B cell (primary cell): ENCODE measurements around the gene STAG1. TPM values are rescaled to one million over a fixed set of nuclear protein-coding genes. Genes with fewer than 3 reads are reported as not detected.
A peak's percentile ranks its signal among the peaks of the same experiment; 100 is the strongest.

Experiments
- ATAC-seq: fragments of 200-7000 bp; cut with Tn5 transposase; one replicate; pipeline ENCODE4 v1.10.0; 2021; ENCODE audit warnings: low read depth, mild to moderate bottlenecking, moderate number of reproducible peaks, moderate library complexity
- CTCF ChIA-PET: fragments of 350-600 bp; sonication (Branson Sonifier 250); formaldehyde crosslinking; loops from one replicate; lab custom pipeline; 2021; ENCODE audit warnings: antibody characterized with exemption, inconsistent platforms; lab: Charles Lee
- POLR2A ChIA-PET: fragments of 350-600 bp; sonication (Branson Sonifier 250); formaldehyde crosslinking; loops from one replicate; lab custom pipeline; 2021; ENCODE audit warnings: antibody characterized with exemption; lab: Charles Lee
- DNase-seq: peaks from one replicate; pipeline ENCODE4 v3.0.0; 2013
- H2AFZ ChIP-seq: 2 replicates; pipeline ENCODE4 v1.6.1; 2012; ENCODE audit warnings: mild to moderate bottlenecking, low read depth, low read length; ENCODE audit not compliant: insufficient read depth, poor library complexity, severe bottlenecking
- H3K27ac ChIP-seq, 2 donors: 1 replicate in 1 of 2; 2 replicates in 1 of 2; pipeline ENCODE4 v1.5.1; 2012 to 2013; ENCODE audit warnings: low read length in 2 of 2, mild to moderate bottlenecking in 2 of 2, moderate library complexity in 1 of 2
- H3K27me3 ChIP-seq, 4 experiments: fragments of 200-600 bp in 1 of 4; sonication (generic) in 1 of 4; replicated peaks in 1 of 4; 1 replicate in 2 of 4; 2 replicates in 2 of 4; pipeline versions ENCODE4 v1.6.1 to v1.7.0; 2013 to 2016; ENCODE audit warnings: low read length in 3 of 4, mild to moderate bottlenecking in 2 of 4, mixed read lengths in 1 of 4, moderate library complexity in 1 of 4; ENCODE audit not compliant: insufficient read depth in 4 of 4, control insufficient read depth in 3 of 4; ENCODE audit errors: control extremely low read depth in 1 of 4
- H3K36me3 ChIP-seq, 2 experiments: replicated peaks in 1 of 2; 1 replicate in 1 of 2; 2 replicates in 1 of 2; pipeline versions ENCODE4 v1.6.1 to v1.7.1; 2013; ENCODE audit warnings: low read length in 1 of 2; ENCODE audit not compliant: insufficient read depth in 2 of 2, control insufficient read depth in 1 of 2; ENCODE audit errors: control extremely low read depth in 1 of 2, extremely low read depth in 1 of 2
- H3K4me1 ChIP-seq, 2 donors: fragments of 200-600 bp in 1 of 2; sonication (generic) in 1 of 2; 1 replicate in 1 of 2; 2 replicates in 1 of 2; pipeline versions ENCODE4 v1.5.1 to v1.6.1; 2013 to 2017; ENCODE audit warnings: low read length in 2 of 2; ENCODE audit not compliant: control insufficient read depth in 2 of 2, insufficient read depth in 2 of 2
- H3K4me2 ChIP-seq: replicated peaks from 2 replicates; pipeline ENCODE3; 2012; ENCODE audit warnings: mild to moderate bottlenecking, low read depth, low read length; ENCODE audit not compliant: poor library complexity, severe bottlenecking
- H3K4me3 ChIP-seq, 5 experiments: fragments of 200-600 bp in 1 of 5; sonication (generic) in 1 of 5; 1 replicate in 3 of 5; 2 replicates in 2 of 5; pipeline versions ENCODE4 v1.5.1 to v1.7.0; 2011 to 2016; ENCODE audit warnings: low read length in 4 of 5, mild to moderate bottlenecking in 4 of 5, low read depth in 2 of 5, control low read depth in 1 of 5, moderate library complexity in 1 of 5; ENCODE audit not compliant: insufficient read depth in 1 of 5; ENCODE audit errors: control extremely low read depth in 1 of 5, extremely low read depth in 1 of 5
- H3K79me2 ChIP-seq: fragments of 200-600 bp; sonication (generic); one replicate; pipeline ENCODE4 v1.6.0; 2016; ENCODE audit warnings: low read length; ENCODE audit not compliant: control insufficient read depth, insufficient read depth
- H3K9ac ChIP-seq: fragments of 200-600 bp; sonication (generic); 2 replicates; pipeline ENCODE4 v1.6.1; 2017; ENCODE audit warnings: mild to moderate bottlenecking, low read length, moderate library complexity
- H3K9me3 ChIP-seq, 3 donors: one replicate each; pipeline versions ENCODE4 v1.6.1 to v1.7.1; 2013; ENCODE audit warnings: low read length in 2 of 3; ENCODE audit not compliant: control insufficient read depth in 2 of 3, insufficient read depth in 1 of 3; ENCODE audit errors: control extremely low read depth in 1 of 3
- H4K20me1 ChIP-seq: 2 replicates; pipeline ENCODE4 v1.6.0; 2012; ENCODE audit warnings: mild to moderate bottlenecking, low read length; ENCODE audit not compliant: insufficient read depth, control insufficient read depth, poor library complexity, severe bottlenecking
- H3K27ac Mint-ChIP-seq: one replicate; pipeline ENCODE4 v1.8.0; 2021; ENCODE audit warnings: mixed read lengths
- H3K27me3 Mint-ChIP-seq: one replicate; pipeline ENCODE4 v1.8.0; 2021; ENCODE audit warnings: mixed read lengths
- H3K4me1 Mint-ChIP-seq: one replicate; pipeline ENCODE4 v1.8.0; 2021; ENCODE audit warnings: mixed read lengths
- H3K4me3 Mint-ChIP-seq: one replicate; pipeline ENCODE4 v1.8.0; 2021; ENCODE audit warnings: mixed read lengths
- H3K9me3 Mint-ChIP-seq: one replicate; pipeline ENCODE4 v1.8.0; 2022; ENCODE audit warnings: mixed read lengths; ENCODE audit not compliant: insufficient read depth
- CTCF ChIP-seq: fragments of 200-600 bp; IDR thresholded peaks from one replicate; pipeline ENCODE4 v1.8.0; 2022; ENCODE audit warnings: antibody characterized with exemption, mild to moderate bottlenecking
- EZH2 ChIP-seq: IDR thresholded peaks from 2 replicates; pipeline ENCODE4 v1.6.1; 2012; ENCODE audit warnings: borderline replicate concordance, low read depth, mild to moderate bottlenecking, moderate library complexity, low read length; ENCODE audit not compliant: insufficient read depth, poor library complexity, severe bottlenecking
- WGBS: methylation state at CpG from one replicate; pipeline ENCODE4 v1.1.5; 2013; ENCODE audit warnings: missing lambda C conversion rate; ENCODE audit not compliant: insufficient coverage; 5-methylcytosine and 5-hydroxymethylcytosine counted together
- intact Hi-C: fragments of 100-400 bp; cut with micrococcal nuclease; formaldehyde crosslinking; loops from one replicate; pipeline ENCODE4 v1.10.0; 2022
- polyA plus RNA-seq: library from polyadenylated mRNA; depleted of rRNA; stranded (reverse); fragments of >200 nt; gene quantifications from 2 replicates; pipeline ENCODE4 v1.2.3, GENCODE V29; 2012
- total RNA-seq, 2 donors: library from RNA; stranded (reverse); fragments of 120-200 nt in 1 of 2; gene quantifications; 1 replicate in 1 of 2; 2 replicates in 1 of 2; pipeline versions ENCODE4 v1.2.3 to v1.2.4, GENCODE V29; 2013 to 2022

STAG1 gene
- total and polyA plus RNA-seq, 2 donors (not counting 1 experiment from before 2014, with no cell fraction given), result 9.2 to 77.0 TPM

- peaks cover 90% of the 10 kb centered on the region for H3K79me2 ChIP-seq
- Mint-ChIP-seq H3K4me1 (peaks cover 32% of the 10 kb centered on the region), H3K27me3 (no peaks in the 10 kb centered on the region), H3K4me3 (no peak overlapping the region), H3K9me3 (no peaks in the 10 kb centered on the region), H3K27ac (no peak overlapping the region)
- H4K20me1 ChIP-seq, result peaks cover 11% of the 10 kb centered on the region
- WGBS, result 94% methylated on average over 2 of the region's 8 CpGs
- H3K4me3 ChIP-seq, result no peak overlapping the region
- no peak overlapping the region for H3K4me2 ChIP-seq
- DNase-seq, result peak; percentile 16
- H3K27ac ChIP-seq, result no peak overlapping the region
- no peaks in the 10 kb centered on the region for H3K36me3 ChIP-seq
- H3K27me3 ChIP-seq, result no peaks in the 10 kb centered on the region
- POLR2A ChIA-PET, result no interaction called here
- peaks cover 5 to 13% (median 12%) of the 10 kb centered on the region in 3 donors for H3K9me3 ChIP-seq
- H3K4me1 ChIP-seq, result no peaks in the 10 kb centered on the region
- TF ChIP-seq EZH2 (no peak), CTCF (no peak)
- CTCF ChIA-PET, result no interaction called here
- no peak overlapping the region for H2AFZ ChIP-seq
- no peak for ATAC-seq
- intact Hi-C loops, result no loop called here
- H3K9ac ChIP-seq, result no peak overlapping the region
Measured at GRCh38 chr3:136658946-136659682, 93.1 kb downstream of the STAG1 start.

GRCh38 chr3:136657526-136657925 lies 94.7 kb downstream of the STAG1 start:
- Histone ChIP-seq H3K4me1 (no peaks in the 10 kb centered on the region), H3K9ac (no peak overlapping the region), H3K79me2 (peaks cover 90% of the 10 kb centered on the region), H4K20me1 (peaks cover 13% of the 10 kb centered on the region), H3K4me3 (no peak overlapping the region), H3K27ac (no peak overlapping the region), H2AFZ (no peak overlapping the region), H3K36me3 (no peaks in the 10 kb centered on the region), H3K4me2 (no peak overlapping the region), H3K9me3 (peaks cover 9 to 22% (median 17%) of the 10 kb centered on the region in 3 donors), H3K27me3 (no peaks in the 10 kb centered on the region)
- Mint-ChIP-seq H3K4me1 (peaks cover 23% of the 10 kb centered on the region), H3K4me3 (no peak overlapping the region), H3K9me3 (no peaks in the 10 kb centered on the region), H3K27ac (no peak overlapping the region), H3K27me3 (no peaks in the 10 kb centered on the region)
- POLR2A ChIA-PET, result no interaction called here
- CTCF ChIA-PET, result interaction anchor here (0.6 kb wide), 1 partner anchor 16 kb away, joined by 4 read pairs; no protein-coding TSS in a partner anchor
- TF ChIP-seq EZH2, result no peak
- TF ChIP-seq CTCF, result no peak
- WGBS, result 100% methylated on average over 2 of the region's 3 CpGs
- intact Hi-C loops, result no loop called here
- ATAC-seq (no peak), DNase-seq (no peak)
